ENCODE results near the gene ME2. TPM values are rescaled to one million over a fixed set of nuclear protein-coding genes. Genes with fewer than 3 reads are reported as not detected.

The ME2 gene
- total and polyA plus RNA-seq, 11 donors, result 24.5 to 91.3 (median 71.1) TPM

- DNase-seq (no peak), ATAC-seq (no peak)
- no peaks in the 10 kb centered on the region for H3K9me3 ChIP-seq
- intact Hi-C loops (cut with DNase I), result no loop called here
- TF ChIP-seq POLR2A (IDR thresholded peaks at IDR 0.05) (no peak), CTCF (IDR thresholded peaks at IDR 0.05) (no peak)
- H3K36me3 ChIP-seq, result peaks cover 0 to 58% (median 38%) of the 10 kb centered on the region in 9 donors
- H3K27ac ChIP-seq, result no peak overlapping the region
- 94 to 100% (median 98%) methylated on average over 2 of the region's 2 CpGs for WGBS, 4 donors
- no peaks in the 10 kb centered on the region for H3K27me3 ChIP-seq
- H3K4me3 ChIP-seq, result no peak overlapping the region
- H3K4me1 ChIP-seq, result no peaks in the 10 kb centered on the region
These were observed 20.0 kb downstream of the ME2 start for GRCh38 chr18:50898919-50899318.

GRCh38 chr18:50902797-50903196 is 23.9 kb downstream of the ME2 start:
- no peak for DNase-seq
- Histone ChIP-seq H3K27ac (no peak overlapping the region), H3K9me3 (peaks cover 0 to 12% (median 3%) of the 10 kb centered on the region in 12 donors), H3K4me3 (no peak overlapping the region), H3K4me1 (no peaks in the 10 kb centered on the region), H3K36me3 (peaks cover 0 to 49% (median 17%) of the 10 kb centered on the region in 9 donors), H3K27me3 (no peaks in the 10 kb centered on the region)
- TF ChIP-seq CTCF (IDR thresholded peaks at IDR 0.05) (no peak), POLR2A (IDR thresholded peaks at IDR 0.05) (no peak)
- WGBS, 4 donors, result 59 to 74% (median 70%) methylated on average over 1 of the region's 1 CpG
- ATAC-seq, result no peak
- intact Hi-C loops (cut with DNase I), result no loop called here

GRCh38 chr18:50906843-50907242 is 27.9 kb downstream of the ME2 start:
- no peak for ATAC-seq
- peaks cover 0 to 12% (median 3%) of the 10 kb centered on the region in 12 donors for H3K9me3 ChIP-seq
- peaks cover 0 to 50% (median 28%) of the 10 kb centered on the region in 9 donors for H3K36me3 ChIP-seq
- no peak for DNase-seq
- H3K4me3 ChIP-seq, result no peak overlapping the region
- TF ChIP-seq POLR2A (IDR thresholded peaks at IDR 0.05), result no peak
- no peak for TF ChIP-seq CTCF (IDR thresholded peaks at IDR 0.05)
- intact Hi-C loops (cut with DNase I), result no loop called here
- peaks cover 0 to 4% (median 0%) of the 10 kb centered on the region in 12 donors for H3K4me1 ChIP-seq
- no peak overlapping the region for H3K27ac ChIP-seq
- 98 to 100% (median 99%) methylated on average over 2 of the region's 2 CpGs for WGBS, 4 donors
- H3K27me3 ChIP-seq, result no peaks in the 10 kb centered on the region

GRCh38 chr18:50909261-50909660 is 30.3 kb downstream of the ME2 start:
- DNase-seq (no peak), ATAC-seq (no peak)
- Histone ChIP-seq H3K27ac (no peak overlapping the region), H3K36me3 (peaks cover 0 to 59% (median 52%) of the 10 kb centered on the region in 9 donors), H3K4me1 (peaks cover 0 to 4% (median 0%) of the 10 kb centered on the region in 12 donors), H3K4me3 (no peak overlapping the region), H3K9me3 (peaks cover 0 to 12% (median 3%) of the 10 kb centered on the region in 12 donors), H3K27me3 (no peaks in the 10 kb centered on the region)
- WGBS, 4 donors, result 97 to 100% (median 100%) methylated on average over 1 of the region's 1 CpG
- TF ChIP-seq POLR2A (IDR thresholded peaks at IDR 0.05), result no peak
- no peak for TF ChIP-seq CTCF (IDR thresholded peaks at IDR 0.05)
- intact Hi-C loops (cut with DNase I), result no loop called here
